Fibroblast of upper back skin (primary cell): Measurements from ENCODE around the gene ANGPTL4.
"Not testable (repeated sequence)": the region's sequence is repeated elsewhere in the genome, so short reads cannot be mapped to it uniquely, and the experiment has no call there.

ENCODE experiments used
- DNase-seq: peaks from one replicate; pipeline ENCODE4 v3.0.0-alpha.2; 2013

ANGPTL4 gene

GRCh38 chr19:8366121-8366581 lies 2.2 kb downstream of the ANGPTL4 start:
- no peak for DNase-seq

- peak; percentile 31 for DNase-seq
Measured at GRCh38 chr19:8366961-8367326, 3.0 kb downstream of the ANGPTL4 start.

- DNase-seq: peak; percentile 98
Measured at GRCh38 chr19:8367327-8368001, 3.5 kb downstream of the ANGPTL4 start.

- DNase-seq: no peak
Measured at GRCh38 chr19:8370176-8371010, 6.4 kb downstream of the ANGPTL4 start.

GRCh38 chr19:8371011-8371804 lies 7.3 kb downstream of the ANGPTL4 start:
- DNase-seq: no peak

GRCh38 chr19:8373867-8374813 lies 10.2 kb downstream of the ANGPTL4 start:
- no peak for DNase-seq

GRCh38 chr19:8375766-8376165 lies 11.8 kb downstream of the ANGPTL4 start:
- not testable (repeated sequence) for DNase-seq

GRCh38 chr19:8376373-8376974 lies 12.5 kb downstream of the ANGPTL4 start:
- DNase-seq: not testable (repeated sequence)

- DNase-seq: no peak
Measured at GRCh38 chr19:8377598-8377997, 13.6 kb downstream of the ANGPTL4 start.

GRCh38 chr19:8379156-8379891 lies 15.4 kb downstream of the ANGPTL4 start:
- DNase-seq: not testable (repeated sequence)

GRCh38 chr19:8384569-8384968 lies 20.6 kb downstream of the ANGPTL4 start:
- DNase-seq: not testable (repeated sequence)

GRCh38 chr19:8385103-8385502 lies 21.1 kb downstream of the ANGPTL4 start:
- DNase-seq: not testable (repeated sequence)

GRCh38 chr19:8385566-8385965 lies 21.6 kb downstream of the ANGPTL4 start:
- not testable (repeated sequence) for DNase-seq

GRCh38 chr19:8386419-8386818 lies 22.5 kb downstream of the ANGPTL4 start:
- DNase-seq: not testable (repeated sequence)

GRCh38 chr19:8386990-8387389 lies 23.0 kb downstream of the ANGPTL4 start:
- no peak for DNase-seq

- DNase-seq: no peak
Measured at GRCh38 chr19:8387688-8388611, 24.0 kb downstream of the ANGPTL4 start.

- DNase-seq: no peak
Measured at GRCh38 chr19:8388612-8388958, 24.6 kb downstream of the ANGPTL4 start.

GRCh38 chr19:8389891-8390616 lies 26.1 kb downstream of the ANGPTL4 start, which contains the start of gene RAB11B:
RAB11B (plus strand) TSS chr19:8390360; CDS start chr19:8390417, 57 bp downstream.
- peak; percentile 100 for DNase-seq

GRCh38 chr19:8390617-8390981 lies 26.6 kb downstream of the ANGPTL4 start:
- DNase-seq: peak; percentile 89
